ENCODE data around the gene PLEKHG3.

DNA sequence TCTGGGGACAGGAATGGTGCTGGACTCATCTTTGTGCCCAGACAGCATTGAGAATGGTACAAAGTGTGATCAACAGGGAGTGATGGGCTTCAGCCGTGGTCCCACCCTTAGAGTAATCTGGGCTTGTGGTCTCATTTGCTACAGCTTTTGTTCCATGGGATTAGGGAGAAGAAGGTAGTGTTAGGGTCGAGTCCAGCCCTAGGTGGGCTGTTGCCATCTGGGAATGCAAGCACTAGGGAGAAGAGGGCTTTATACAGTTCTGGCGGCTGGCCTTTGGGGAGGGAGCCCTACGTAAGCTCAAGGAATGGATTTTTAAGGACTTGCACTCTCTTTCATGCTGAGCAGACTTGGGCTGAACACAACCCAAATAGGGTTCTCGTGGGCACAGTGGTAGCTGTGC, 4.9 kb downstream of the PLEKHG3 start:
- TF ChIP-seq, protein P1, sequence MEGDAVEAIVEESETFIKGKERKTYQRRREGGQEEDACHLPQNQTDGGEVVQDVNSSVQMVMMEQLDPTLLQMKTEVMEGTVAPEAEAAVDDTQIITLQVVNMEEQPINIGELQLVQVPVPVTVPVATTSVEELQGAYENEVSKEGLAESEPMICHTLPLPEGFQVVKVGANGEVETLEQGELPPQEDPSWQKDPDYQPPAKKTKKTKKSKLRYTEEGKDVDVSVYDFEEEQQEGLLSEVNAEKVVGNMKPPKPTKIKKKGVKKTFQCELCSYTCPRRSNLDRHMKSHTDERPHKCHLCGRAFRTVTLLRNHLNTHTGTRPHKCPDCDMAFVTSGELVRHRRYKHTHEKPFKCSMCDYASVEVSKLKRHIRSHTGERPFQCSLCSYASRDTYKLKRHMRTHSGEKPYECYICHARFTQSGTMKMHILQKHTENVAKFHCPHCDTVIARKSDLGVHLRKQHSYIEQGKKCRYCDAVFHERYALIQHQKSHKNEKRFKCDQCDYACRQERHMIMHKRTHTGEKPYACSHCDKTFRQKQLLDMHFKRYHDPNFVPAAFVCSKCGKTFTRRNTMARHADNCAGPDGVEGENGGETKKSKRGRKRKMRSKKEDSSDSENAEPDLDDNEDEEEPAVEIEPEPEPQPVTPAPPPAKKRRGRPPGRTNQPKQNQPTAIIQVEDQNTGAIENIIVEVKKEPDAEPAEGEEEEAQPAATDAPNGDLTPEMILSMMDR (IDR thresholded peaks at IDR 0.05; ENCODE audit: low read length), result no peak
- no peak for TF ChIP-seq EZH2 (optimal IDR thresholded peaks at IDR 0.05; ENCODE audit: low read depth, low read length)
- TF ChIP-seq EZH2phosphoT487 (IDR thresholded peaks at IDR 0.05; ENCODE audit: low read length), result no peak

Data from MM.1S (cell line).